Activated CD8-positive, alpha-beta memory T cell treated with anti-CD3 and anti-CD28 coated beads, Interleukin-2, amount 10 ng/mL, durations not matched to agents 7 days and 5 days (primary cell): ENCODE data around the gene ADGRF4. TPM values are rescaled to one million over a fixed set of nuclear protein-coding genes. Genes with fewer than 3 reads are reported as not detected.

ENCODE experiments used
- ATAC-seq: fragments of 150-1000 bp; cut with Tn5 transposase; one replicate; pipeline ENCODE4 v1.10.0; 2021; ENCODE audit warnings: moderate library complexity
- CTCF ChIA-PET: fragments of 350-600 bp; sonication (Branson Sonifier 250); formaldehyde crosslinking; loops from one replicate; lab custom pipeline; 2021; ENCODE audit warnings: antibody characterized with exemption; lab: Charles Lee
- DNase-seq: peaks from one replicate; pipeline ENCODE4 v3.0.0-alpha.2; 2020
- H3K27ac Mint-ChIP-seq: one replicate; pipeline ENCODE4 v1.8.0; 2021; ENCODE audit warnings: mild to moderate bottlenecking, mixed read lengths
- H3K27me3 Mint-ChIP-seq: one replicate; pipeline ENCODE4 v1.8.0; 2021; ENCODE audit warnings: mixed read lengths
- H3K36me3 Mint-ChIP-seq: one replicate; pipeline ENCODE4 v1.8.0; 2021; ENCODE audit warnings: mild to moderate bottlenecking, mixed read lengths
- H3K4me1 Mint-ChIP-seq: one replicate; pipeline ENCODE4 v1.8.0; 2021; ENCODE audit warnings: mixed read lengths
- H3K4me3 Mint-ChIP-seq: one replicate; pipeline ENCODE4 v1.8.0; 2021; ENCODE audit warnings: mild to moderate bottlenecking, moderate library complexity, mixed read lengths
- H3K9me3 Mint-ChIP-seq: one replicate; pipeline ENCODE4 v1.8.0; 2022; ENCODE audit warnings: low read depth, mixed read lengths
- total RNA-seq, 2 experiments: library from RNA; stranded (reverse); gene quantifications; one replicate each; pipeline ENCODE4 v1.2.3, GENCODE V29; 2021

Gene ADGRF4
- total RNA-seq, 2 experiments from 2014 or later, result not detected

GRCh38 chr6:47672816-47673215, 25.6 kb upstream of the ADGRF4 start:
- no peaks in the 10 kb centered on the region for H3K9me3 Mint-ChIP-seq
- CTCF ChIA-PET, result interaction anchor here (1.8 kb wide), 1 partner anchor 42 kb away, joined by 4 read pairs; no protein-coding TSS in a partner anchor

GRCh38 chr6:47674673-47675072, 23.7 kb upstream of the ADGRF4 start:
- no peak for DNase-seq
- no peaks in the 10 kb centered on the region for H3K4me1 Mint-ChIP-seq
- ATAC-seq, result no peak
- H3K4me3 Mint-ChIP-seq, result no peak overlapping the region
- CTCF ChIA-PET, result no interaction called here
- H3K27me3 Mint-ChIP-seq, result peaks cover 21% of the 10 kb centered on the region
- no peaks in the 10 kb centered on the region for H3K36me3 Mint-ChIP-seq
- no peak overlapping the region for H3K27ac Mint-ChIP-seq
- H3K9me3 Mint-ChIP-seq, result no peaks in the 10 kb centered on the region

More at GRCh38 chr6:47672816-47673215, 25.6 kb upstream of the ADGRF4 start:
- Mint-ChIP-seq H3K36me3 (no peaks in the 10 kb centered on the region), H3K4me1 (no peaks in the 10 kb centered on the region), H3K4me3 (no peak overlapping the region), H3K27me3 (peaks cover 31% of the 10 kb centered on the region), H3K27ac (no peak overlapping the region)
- ATAC-seq, result no peak
- DNase-seq, result no peak

- no peak overlapping the region for H3K27ac Mint-ChIP-seq
- CTCF ChIA-PET, result no interaction called here
Observed at GRCh38 chr6:47677381-47678100, 20.8 kb upstream of the ADGRF4 start.

GRCh38 chr6:47678739-47679138, 19.6 kb upstream of the ADGRF4 start:
- peaks cover 8% of the 10 kb centered on the region for H3K27me3 Mint-ChIP-seq
- DNase-seq (no peak), ATAC-seq (no peak)
- H3K4me3 Mint-ChIP-seq, result no peak overlapping the region
- CTCF ChIA-PET, result no interaction called here
- H3K27ac Mint-ChIP-seq, result no peak overlapping the region
- H3K36me3 Mint-ChIP-seq, result no peaks in the 10 kb centered on the region
- no peaks in the 10 kb centered on the region for H3K9me3 Mint-ChIP-seq
- H3K4me1 Mint-ChIP-seq, result no peaks in the 10 kb centered on the region

More at GRCh38 chr6:47677381-47678100, 20.8 kb upstream of the ADGRF4 start:
- no peak for DNase-seq
- H3K9me3 Mint-ChIP-seq, result no peaks in the 10 kb centered on the region
- H3K4me3 Mint-ChIP-seq, result no peak overlapping the region
- peaks cover 10% of the 10 kb centered on the region for H3K27me3 Mint-ChIP-seq
- no peaks in the 10 kb centered on the region for H3K36me3 Mint-ChIP-seq
- H3K4me1 Mint-ChIP-seq, result no peaks in the 10 kb centered on the region
- no peak for ATAC-seq

- Mint-ChIP-seq H3K4me1 (no peaks in the 10 kb centered on the region), H3K9me3 (no peaks in the 10 kb centered on the region), H3K27me3 (peaks cover 8% of the 10 kb centered on the region), H3K27ac (no peak overlapping the region), H3K4me3 (no peak overlapping the region), H3K36me3 (no peaks in the 10 kb centered on the region)
- CTCF ChIA-PET, result no interaction called here
- ATAC-seq, result no peak
- DNase-seq, result no peak
Observed at GRCh38 chr6:47679322-47679906, 19.0 kb upstream of the ADGRF4 start.

- H3K4me3 Mint-ChIP-seq, result no peak overlapping the region
- CTCF ChIA-PET, result no interaction called here
- no peaks in the 10 kb centered on the region for H3K9me3 Mint-ChIP-seq
- ATAC-seq, result no peak
- H3K27me3 Mint-ChIP-seq, result peaks cover 8% of the 10 kb centered on the region
- no peaks in the 10 kb centered on the region for H3K36me3 Mint-ChIP-seq
- H3K27ac Mint-ChIP-seq, result no peak overlapping the region
- H3K4me1 Mint-ChIP-seq, result no peaks in the 10 kb centered on the region
- no peak for DNase-seq
Observed at GRCh38 chr6:47680051-47680450, 18.3 kb upstream of the ADGRF4 start.

- Mint-ChIP-seq H3K4me3 (no peak overlapping the region), H3K27me3 (peaks cover 5% of the 10 kb centered on the region), H3K36me3 (no peaks in the 10 kb centered on the region), H3K27ac (no peak overlapping the region), H3K9me3 (no peaks in the 10 kb centered on the region), H3K4me1 (no peaks in the 10 kb centered on the region)
- DNase-seq (no peak), ATAC-seq (no peak)
- CTCF ChIA-PET, result no interaction called here
Observed at GRCh38 chr6:47680724-47681123, 17.7 kb upstream of the ADGRF4 start.

- no peaks in the 10 kb centered on the region for H3K4me1 Mint-ChIP-seq
- peaks cover 2% of the 10 kb centered on the region for H3K27me3 Mint-ChIP-seq
- no peaks in the 10 kb centered on the region for H3K9me3 Mint-ChIP-seq
- no peak for DNase-seq
- no peaks in the 10 kb centered on the region for H3K36me3 Mint-ChIP-seq
- H3K27ac Mint-ChIP-seq, result no peak overlapping the region
- no peak for ATAC-seq
- no peak overlapping the region for H3K4me3 Mint-ChIP-seq
- CTCF ChIA-PET, result no interaction called here
Observed at GRCh38 chr6:47681201-47681990, 17.0 kb upstream of the ADGRF4 start.

GRCh38 chr6:47686411-47686810, 12.0 kb upstream of the ADGRF4 start:
- no peak overlapping the region for H3K27ac Mint-ChIP-seq
- H3K4me1 Mint-ChIP-seq, result no peaks in the 10 kb centered on the region
- no peak for DNase-seq
- CTCF ChIA-PET, result no interaction called here
- H3K36me3 Mint-ChIP-seq, result no peaks in the 10 kb centered on the region
- H3K9me3 Mint-ChIP-seq, result no peaks in the 10 kb centered on the region
- peaks cover 2% of the 10 kb centered on the region for H3K27me3 Mint-ChIP-seq
- H3K4me3 Mint-ChIP-seq, result no peak overlapping the region
- ATAC-seq, result no peak

GRCh38 chr6:47687432-47687831, 10.9 kb upstream of the ADGRF4 start:
- H3K4me3 Mint-ChIP-seq, result no peak overlapping the region
- no peaks in the 10 kb centered on the region for H3K9me3 Mint-ChIP-seq
- no peaks in the 10 kb centered on the region for H3K36me3 Mint-ChIP-seq
- ATAC-seq, result no peak
- no peak for DNase-seq
- no peaks in the 10 kb centered on the region for H3K4me1 Mint-ChIP-seq
- H3K27me3 Mint-ChIP-seq, result peaks cover 2% of the 10 kb centered on the region
- CTCF ChIA-PET, result no interaction called here
- no peak overlapping the region for H3K27ac Mint-ChIP-seq

GRCh38 chr6:47690214-47690613, 8.2 kb upstream of the ADGRF4 start:
- Mint-ChIP-seq H3K4me1 (no peaks in the 10 kb centered on the region), H3K36me3 (no peaks in the 10 kb centered on the region), H3K4me3 (no peak overlapping the region), H3K27me3 (peaks cover 4% of the 10 kb centered on the region), H3K9me3 (no peaks in the 10 kb centered on the region), H3K27ac (no peak overlapping the region)
- DNase-seq (no peak), ATAC-seq (no peak)
- CTCF ChIA-PET, result no interaction called here

GRCh38 chr6:47690791-47691190, 7.6 kb upstream of the ADGRF4 start:
- Mint-ChIP-seq H3K27ac (no peak overlapping the region), H3K36me3 (no peaks in the 10 kb centered on the region), H3K4me1 (no peaks in the 10 kb centered on the region), H3K27me3 (peaks cover 4% of the 10 kb centered on the region), H3K9me3 (no peaks in the 10 kb centered on the region), H3K4me3 (no peak overlapping the region)
- CTCF ChIA-PET, result no interaction called here
- ATAC-seq, result no peak
- no peak for DNase-seq

- Mint-ChIP-seq H3K36me3 (no peaks in the 10 kb centered on the region), H3K27ac (no peak overlapping the region), H3K9me3 (no peaks in the 10 kb centered on the region), H3K27me3 (peaks cover 5% of the 10 kb centered on the region), H3K4me3 (no peak overlapping the region), H3K4me1 (peaks cover 8% of the 10 kb centered on the region)
- DNase-seq (no peak), ATAC-seq (no peak)
- CTCF ChIA-PET, result no interaction called here
Observed at GRCh38 chr6:47697925-47698324, 455 bp upstream of the ADGRF4 start.

- ATAC-seq, result no peak
- Mint-ChIP-seq H3K27ac (no peak overlapping the region), H3K9me3 (no peaks in the 10 kb centered on the region), H3K4me1 (peaks cover 8% of the 10 kb centered on the region), H3K36me3 (no peaks in the 10 kb centered on the region), H3K4me3 (no peak overlapping the region), H3K27me3 (peaks cover 3% of the 10 kb centered on the region)
- CTCF ChIA-PET, result no interaction called here
- DNase-seq, result no peak
Observed at GRCh38 chr6:47700053-47700452, 1.7 kb downstream of the ADGRF4 start.
